Glutamatergic neuron (in vitro differentiated cells): ENCODE measurements around the gene ATG14. TPM values are rescaled to one million over a fixed set of nuclear protein-coding genes. Genes with fewer than 3 reads are reported as not detected.
"Not testable (repeated sequence)": the region's sequence is repeated elsewhere in the genome, so short reads cannot be mapped to it uniquely, and the experiment has no call there.

Source experiments
- DNase-seq: peaks from one replicate; pipeline ENCODE4 v3.0.0; 2022
- H3K27ac Mint-ChIP-seq: one replicate; pipeline ENCODE4 v1.8.0; 2020; ENCODE audit warnings: mild to moderate bottlenecking, mixed read lengths, inconsistent platforms; ENCODE audit not compliant: unreplicated experiment
- H3K27me3 Mint-ChIP-seq: one replicate; pipeline ENCODE4 v1.8.0; 2020; ENCODE audit warnings: mild to moderate bottlenecking, moderate library complexity, mixed read lengths, inconsistent platforms; ENCODE audit not compliant: unreplicated experiment
- H3K36me3 Mint-ChIP-seq: one replicate; pipeline ENCODE4 v1.8.0; 2020; ENCODE audit warnings: mild to moderate bottlenecking, mixed read lengths, inconsistent platforms; ENCODE audit not compliant: unreplicated experiment
- H3K4me1 Mint-ChIP-seq: one replicate; pipeline ENCODE4 v1.8.0; 2020; ENCODE audit warnings: mild to moderate bottlenecking, low read depth, mixed read lengths, inconsistent platforms; ENCODE audit not compliant: unreplicated experiment
- H3K4me3 Mint-ChIP-seq: one replicate; pipeline ENCODE4 v1.8.0; 2020; ENCODE audit warnings: mild to moderate bottlenecking, mixed read lengths, inconsistent platforms; ENCODE audit not compliant: unreplicated experiment
- H3K9me3 Mint-ChIP-seq: one replicate; pipeline ENCODE4 v1.8.0; 2020; ENCODE audit warnings: mild to moderate bottlenecking, moderate library complexity, mixed read lengths, inconsistent platforms; ENCODE audit not compliant: unreplicated experiment
- CTCF ChIP-seq: fragments of 200-600 bp; sonication (generic); IDR thresholded peaks from one replicate; pipeline ENCODE4 v1.5.0; 2021; ENCODE audit not compliant: partially characterized antibody, unreplicated experiment
- total RNA-seq: library from RNA; stranded (reverse); fragmentation: NEBNext Ultra II Directional; extraction: Animal tissue kit (Norgen Biotek cat#: 25700); gene quantifications from one replicate; pipeline ENCODE4 v1.2.1, GENCODE V29; 2021; ENCODE audit not compliant: unreplicated experiment

Gene ATG14
- total RNA-seq, 1 donor from 2014 or later: 13.5 TPM

GRCh38 chr14:55383541-55384140 lies 28.0 kb downstream of the ATG14 start:
- Mint-ChIP-seq H3K9me3 (no peaks in the 10 kb centered on the region), H3K4me3 (no peak overlapping the region), H3K27ac (no peak overlapping the region), H3K4me1 (no peaks in the 10 kb centered on the region), H3K36me3 (peaks cover 6% of the 10 kb centered on the region), H3K27me3 (no peaks in the 10 kb centered on the region)
- no peak for TF ChIP-seq CTCF
- DNase-seq: no peak

GRCh38 chr14:55383056-55383466 lies 28.6 kb downstream of the ATG14 start:
- not testable (repeated sequence) for H3K9me3 Mint-ChIP-seq, DNase-seq, H3K27me3 Mint-ChIP-seq, H3K36me3 Mint-ChIP-seq, H3K4me3 Mint-ChIP-seq, H3K27ac Mint-ChIP-seq, H3K4me1 Mint-ChIP-seq

- Mint-ChIP-seq H3K27me3 (no peaks in the 10 kb centered on the region), H3K36me3 (peaks cover 6% of the 10 kb centered on the region), H3K27ac (no peak overlapping the region), H3K9me3 (no peaks in the 10 kb centered on the region), H3K4me1 (no peaks in the 10 kb centered on the region), H3K4me3 (no peak overlapping the region)
- TF ChIP-seq CTCF: no peak
- DNase-seq: no peak
Measured at GRCh38 chr14:55382483-55382882, 29.1 kb downstream of the ATG14 start.

- Mint-ChIP-seq H3K27me3 (no peaks in the 10 kb centered on the region), H3K4me1 (no peaks in the 10 kb centered on the region), H3K9me3 (no peaks in the 10 kb centered on the region), H3K36me3 (no peaks in the 10 kb centered on the region), H3K27ac (no peak overlapping the region), H3K4me3 (no peak overlapping the region)
- TF ChIP-seq CTCF: no peak
- DNase-seq: no peak
Measured at GRCh38 chr14:55381561-55381960, 30.1 kb downstream of the ATG14 start.

GRCh38 chr14:55381040-55381439 lies 30.6 kb downstream of the ATG14 start:
- Mint-ChIP-seq H3K9me3 (no peaks in the 10 kb centered on the region), H3K4me3 (no peak overlapping the region), H3K36me3 (no peaks in the 10 kb centered on the region), H3K27me3 (no peaks in the 10 kb centered on the region), H3K27ac (no peak overlapping the region), H3K4me1 (no peaks in the 10 kb centered on the region)
- no peak for DNase-seq
- TF ChIP-seq CTCF: no peak

GRCh38 chr14:55377236-55377635 lies 34.4 kb downstream of the ATG14 start:
- Mint-ChIP-seq H3K36me3 (no peaks in the 10 kb centered on the region), H3K27ac (no peak overlapping the region), H3K4me1 (no peaks in the 10 kb centered on the region), H3K4me3 (no peak overlapping the region), H3K9me3 (peaks cover 2% of the 10 kb centered on the region), H3K27me3 (no peaks in the 10 kb centered on the region)
- no peak for DNase-seq
- no peak for TF ChIP-seq CTCF
